Measurements from ENCODE around the gene ICAM2.

GRCh38 chr17:64041912-64042311 is 21.5 kb upstream of the ICAM2 start:
- TF ChIP-seq CTCF (IDR thresholded peaks at IDR 0.05) (no peak), POLR2A (IDR thresholded peaks at IDR 0.05) (no peak)
